IMR-90 (cell line): ENCODE data around the gene NFE2L2. TPM values are rescaled to one million over a fixed set of nuclear protein-coding genes. Genes with fewer than 3 reads are reported as not detected.

Experiments
- ATAC-seq: fragments of 200-7000 bp; cut with Tn5 transposase; 2 replicates; pipeline ENCODE4 v1.9.1; 2020; ENCODE audit warnings: low read depth, mild to moderate bottlenecking, moderate library complexity
- BruUV-seq: library from RNA; stranded (reverse); fragments of 400-500 nt; replicated peaks from 2 replicates; lab custom pipeline; 2021; lab: Mats Ljungman, UMichigan
- CTCF ChIA-PET: fragments of 300-600 bp; formaldehyde crosslinking; extraction: SDS; loops from one replicate; lab custom pipeline; 2021; ENCODE audit warnings: antibody characterized with exemption; lab: Yijun Ruan, JAX
- POLR2A ChIA-PET: fragments of 300-600 bp; sonication (Branson Sonifier 250); formaldehyde crosslinking; loops from one replicate; lab custom pipeline; 2022; ENCODE audit warnings: antibody characterized with exemption; ENCODE audit not compliant: unreplicated experiment; lab: Charles Lee
- DNase-seq: peaks from one replicate; pipeline ENCODE4 v3.0.0; 2013
- H2AFZ ChIP-seq: replicated peaks from 2 replicates; pipeline ENCODE3; 2013; ENCODE audit warnings: low read length, mild to moderate bottlenecking; ENCODE audit not compliant: poor library complexity
- H2AK5ac ChIP-seq: 2 replicates; pipeline ENCODE4 v1.6.1; 2013; ENCODE audit warnings: low read depth, low read length, inconsistent platforms
- H2AK9ac ChIP-seq: replicated peaks from 2 replicates; pipeline ENCODE3; 2013; ENCODE audit warnings: mild to moderate bottlenecking, low read depth, low read length, moderate library complexity; ENCODE audit not compliant: poor library complexity
- H2BK120ac ChIP-seq: 2 replicates; pipeline ENCODE4 v1.6.1; 2013; ENCODE audit warnings: low read depth, low read length, inconsistent platforms
- H2BK15ac ChIP-seq: 3 replicates; pipeline ENCODE4 v1.6.1; 2013; ENCODE audit warnings: low read depth, low read length, inconsistent platforms
- H2BK20ac ChIP-seq: 2 replicates; pipeline ENCODE4 v1.6.1; 2013; ENCODE audit warnings: low read depth, mild to moderate bottlenecking, inconsistent platforms, low read length, moderate library complexity
- H2BK5ac ChIP-seq: 2 replicates; pipeline ENCODE4 v1.6.1; 2013; ENCODE audit warnings: mild to moderate bottlenecking, low read depth, low read length, inconsistent platforms; ENCODE audit not compliant: poor library complexity, severe bottlenecking
- H3K14ac ChIP-seq: replicated peaks from 2 replicates; pipeline ENCODE4 v1.6.1; 2013; ENCODE audit warnings: low read depth, low read length, inconsistent platforms
- H3K18ac ChIP-seq: 2 replicates; pipeline ENCODE4 v1.6.1; 2013; ENCODE audit warnings: low read depth, low read length, control low read depth
- H3K23ac ChIP-seq: 2 replicates; pipeline ENCODE4 v1.6.1; 2013; ENCODE audit warnings: low read depth, low read length, inconsistent platforms
- H3K27ac ChIP-seq: 2 replicates; pipeline ENCODE4 v1.5.1; 2013; ENCODE audit warnings: mild to moderate bottlenecking, control low read depth, low read length; ENCODE audit not compliant: insufficient read depth
- H3K27me3 ChIP-seq: 2 replicates; pipeline ENCODE4 v1.6.1; 2013; ENCODE audit warnings: low read length; ENCODE audit not compliant: control insufficient read depth, insufficient read depth
- H3K36me3 ChIP-seq: 2 replicates; pipeline ENCODE4 v1.6.1; 2013; ENCODE audit warnings: low read length, mixed read lengths; ENCODE audit not compliant: control insufficient read depth, insufficient read depth
- H3K4ac ChIP-seq: 2 replicates; pipeline ENCODE4 v1.6.1; 2013; ENCODE audit warnings: low read depth, low read length, inconsistent platforms
- H3K4me1 ChIP-seq: 2 replicates; pipeline ENCODE4 v1.6.1; 2013; ENCODE audit warnings: low read length, mixed read lengths; ENCODE audit not compliant: control insufficient read depth, insufficient read depth
- H3K4me2 ChIP-seq: 2 replicates; pipeline ENCODE4 v1.6.1; 2013; ENCODE audit warnings: low read depth, mild to moderate bottlenecking, control low read depth, low read length, moderate library complexity
- H3K4me3 ChIP-seq: 2 replicates; pipeline ENCODE4 v1.5.1; 2013; ENCODE audit warnings: low read depth, mild to moderate bottlenecking, control low read depth, low read length, moderate library complexity; ENCODE audit not compliant: insufficient read depth
- H3K56ac ChIP-seq: 2 replicates; pipeline ENCODE4 v1.6.1; 2013; ENCODE audit warnings: low read length, inconsistent platforms; ENCODE audit not compliant: insufficient read depth; ENCODE audit errors: extremely low read depth
- H3K79me1 ChIP-seq, 2 experiments: 2 replicates each; pipeline ENCODE4 v1.6.1; 2013; ENCODE audit warnings: low read length in 2 of 2, inconsistent platforms in 1 of 2, low read depth in 1 of 2
- H3K9ac ChIP-seq: 2 replicates; pipeline ENCODE4 v1.6.1; 2013; ENCODE audit warnings: low read depth, low read length, control low read depth
- H3K9me1 ChIP-seq: 2 replicates; pipeline ENCODE4 v1.6.1; 2013; ENCODE audit warnings: low read length, inconsistent platforms; ENCODE audit not compliant: insufficient read depth
- H3K9me3 ChIP-seq: 2 replicates; pipeline ENCODE4 v1.6.1; 2013; ENCODE audit warnings: low read length; ENCODE audit not compliant: control insufficient read depth, insufficient read depth
- H4K20me1 ChIP-seq: 2 replicates; pipeline ENCODE4 v1.6.1; 2013; ENCODE audit warnings: low read length, inconsistent platforms; ENCODE audit not compliant: insufficient read depth
- H4K5ac ChIP-seq: 2 replicates; pipeline ENCODE4 v1.6.1; 2013; ENCODE audit warnings: mild to moderate bottlenecking, low read depth, low read length, control low read depth
- H4K8ac ChIP-seq, 2 experiments: 2 replicates each; pipeline ENCODE4 v1.6.1; 2013; ENCODE audit warnings: low read depth in 2 of 2, low read length in 2 of 2, control low read depth in 1 of 2, inconsistent platforms in 1 of 2
- H4K91ac ChIP-seq: 2 replicates; pipeline ENCODE4 v1.6.1; 2013; ENCODE audit warnings: low read depth, low read length, inconsistent platforms; ENCODE audit not compliant: insufficient read depth
- CEBPB ChIP-seq: IDR thresholded peaks from 2 replicates; pipeline ENCODE4 v1.6.1; 2012; ENCODE audit warnings: low read depth, low read length, improper control_type of control experiment
- NFE2L2 ChIP-seq: fragments of 150-350 bp; IDR thresholded peaks from 2 replicates; pipeline ENCODE4 v1.6.1; 2016; ENCODE audit warnings: low read depth, mild to moderate bottlenecking, low read length
- RAD21 ChIP-seq: IDR thresholded peaks from 2 replicates; pipeline ENCODE4 v1.6.1; 2012; ENCODE audit warnings: low read length, improper control_type of control experiment
- SMC3 ChIP-seq: fragments of 150-350 bp; IDR thresholded peaks from 2 replicates; pipeline ENCODE4 v1.6.1; 2016; ENCODE audit warnings: low read depth, mild to moderate bottlenecking, antibody characterized with exemption, low read length, moderate library complexity
- WGBS, 2 experiments: methylation state at CpG; one replicate each; pipeline versions ENCODE4 v1.1.5 to v1.1.7; 2013; ENCODE audit warnings: missing lambda C conversion rate in 2 of 2; ENCODE audit not compliant: insufficient read length in 1 of 2; ENCODE audit errors: extremely low coverage in 2 of 2; 5-methylcytosine and 5-hydroxymethylcytosine counted together
- dilution Hi-C: fragments of 300-500 bp; cut with HindIII; formaldehyde crosslinking; loops from one replicate; pipeline ENCODE4 v1.14.3; 2018; ENCODE audit warnings: low sequenced_read_pairs; ENCODE audit not compliant: unreplicated experiment
- in situ Hi-C: fragments of 300-500 bp; cut with MboI; formaldehyde crosslinking; loops from 3 replicates; pipeline ENCODE4 v1.14.3; 2019; ENCODE audit warnings: low sequenced_read_pairs, inconsistent platforms, mixed read lengths
- intact Hi-C: fragments of 100-400 bp; cut with micrococcal nuclease; formaldehyde crosslinking; loops from 2 replicates; pipeline ENCODE4 v1.10.0; 2022
- polyA plus RNA-seq, 3 experiments: library from polyadenylated mRNA; depleted of rRNA; stranded (reverse); fragments of >200 nt; gene quantifications; 2 replicates each; pipeline ENCODE4 v1.2.3, GENCODE V29; 2012; ENCODE audit warnings: low replicate concordance in 1 of 3
- total RNA-seq: library from RNA; depleted of rRNA; stranded (reverse); fragments of >200 nt; gene quantifications from 2 replicates; pipeline ENCODE4 v1.2.3, GENCODE V29; 2012
- TF ChIP-seq, protein P1 (sequence below): fragments of 150-350 bp; IDR thresholded peaks from 2 replicates; pipeline ENCODE4 v1.6.1; 2016; ENCODE audit warnings: low read depth, mild to moderate bottlenecking, low read length, moderate library complexity, borderline replicate concordance

The NFE2L2 gene
- total and polyA plus RNA-seq, 2 of the 4 experiments (the other 2 are of a cell fraction) = 72.7 to 83.5 TPM

DNA sequence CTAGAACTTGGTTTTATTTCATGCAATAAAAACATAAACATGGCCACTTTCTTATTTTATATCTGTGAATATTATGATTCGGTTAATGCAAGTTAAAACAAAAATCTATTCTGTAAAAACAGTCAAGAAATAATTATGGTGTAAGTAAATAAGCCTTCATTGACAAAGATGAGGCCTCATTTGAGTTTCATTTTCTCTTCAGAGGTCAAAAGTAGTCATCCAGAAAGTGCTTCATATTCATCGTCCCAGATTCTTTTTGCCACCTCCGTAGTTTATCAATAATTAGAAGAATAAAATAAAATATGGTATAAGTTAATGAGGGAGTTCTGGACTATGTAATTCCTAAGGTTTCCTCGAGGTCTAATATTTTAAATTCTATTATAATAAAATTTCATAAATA, 71.3 kb downstream of the NFE2L2 start:
- no peak overlapping the region for H4K8ac ChIP-seq
- dilution Hi-C loops (no loop called here), intact Hi-C loops (no loop called here), in situ Hi-C loops (no loop called here)
- no TSS peak for BruUV-seq
- no peak for TF ChIP-seq CEBPB
- TF ChIP-seq SMC3 = no peak
- TF ChIP-seq NFE2L2 = no peak
- TF ChIP-seq, protein P1, sequence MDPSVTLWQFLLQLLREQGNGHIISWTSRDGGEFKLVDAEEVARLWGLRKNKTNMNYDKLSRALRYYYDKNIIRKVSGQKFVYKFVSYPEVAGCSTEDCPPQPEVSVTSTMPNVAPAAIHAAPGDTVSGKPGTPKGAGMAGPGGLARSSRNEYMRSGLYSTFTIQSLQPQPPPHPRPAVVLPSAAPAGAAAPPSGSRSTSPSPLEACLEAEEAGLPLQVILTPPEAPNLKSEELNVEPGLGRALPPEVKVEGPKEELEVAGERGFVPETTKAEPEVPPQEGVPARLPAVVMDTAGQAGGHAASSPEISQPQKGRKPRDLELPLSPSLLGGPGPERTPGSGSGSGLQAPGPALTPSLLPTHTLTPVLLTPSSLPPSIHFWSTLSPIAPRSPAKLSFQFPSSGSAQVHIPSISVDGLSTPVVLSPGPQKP = no peak
- TF ChIP-seq RAD21 = no peak
- no peaks in the 10 kb centered on the region for H3K4me1 ChIP-seq
- no peak overlapping the region for H3K4me3 ChIP-seq
- no peak overlapping the region for H3K23ac ChIP-seq
- ATAC-seq = no peak
- no peak overlapping the region for H3K27ac ChIP-seq
- CTCF ChIA-PET = no interaction called here
- H2BK120ac ChIP-seq = no peak overlapping the region
- no peak overlapping the region for H2BK15ac ChIP-seq
- H3K4me2 ChIP-seq = no peak overlapping the region
- no peak overlapping the region for H2AFZ ChIP-seq
- H4K5ac ChIP-seq = no peak overlapping the region
- no peaks in the 10 kb centered on the region for H3K36me3 ChIP-seq
- no peaks in the 10 kb centered on the region for H4K20me1 ChIP-seq
- H3K14ac ChIP-seq = no peak overlapping the region
- H3K79me1 ChIP-seq = no peaks in the 10 kb centered on the region
- no peaks in the 10 kb centered on the region for H3K27me3 ChIP-seq
- no peak overlapping the region for H3K4ac ChIP-seq
- H3K56ac ChIP-seq = no peak overlapping the region
- no peak overlapping the region for H3K18ac ChIP-seq
- H2BK20ac ChIP-seq = no peak overlapping the region
- H4K91ac ChIP-seq = no peak overlapping the region
- POLR2A ChIA-PET = no interaction called here
- no CpG with 5 or more reads among the region's 4 CpGs for WGBS, 2 experiments
- no peak overlapping the region for H3K9ac ChIP-seq
- no peak overlapping the region for H2AK9ac ChIP-seq
- no peaks in the 10 kb centered on the region for H3K9me3 ChIP-seq
- H2AK5ac ChIP-seq = no peak overlapping the region
- no peak for DNase-seq
- H2BK5ac ChIP-seq = no peak overlapping the region
- no peaks in the 10 kb centered on the region; the same call in 1 of the 2 replicates for H3K9me1 ChIP-seq
